H1 (cell line): ENCODE measurements around the gene GRXCR1. TPM values are rescaled to one million over a fixed set of nuclear protein-coding genes. Genes with fewer than 3 reads are reported as not detected.

Source experiments
- CTCF ChIA-PET: fragments of 300-600 bp; sonication (Branson Sonifier 250); formaldehyde crosslinking; loops from one replicate; lab custom pipeline; 2021; ENCODE audit not compliant: partially characterized antibody; lab: Charles Lee
- POLR2A ChIA-PET: fragments of 300-600 bp; sonication (Branson Sonifier 250); formaldehyde crosslinking; loops from one replicate; lab custom pipeline; 2021; ENCODE audit warnings: inconsistent platforms; ENCODE audit not compliant: partially characterized antibody; lab: Charles Lee
- DNase-seq, 2 experiments: peaks; one replicate each; pipeline versions ENCODE4 v3.0.0 to v3.0.0-alpha.2; 2010 to 2022; ENCODE audit warnings: low spot score in 2 of 2, low read depth in 1 of 2, mixed read lengths in 1 of 2
- FAIRE-seq: peaks from 2 replicates; lab custom pipeline; 2011; peaks lifted over from hg19 to GRCh38; lab: Jason Lieb, UNC
- H2AFZ ChIP-seq: 2 replicates; pipeline ENCODE4 v1.8.1; 2012; ENCODE audit warnings: low read length, inconsistent platforms
- H2AK5ac ChIP-seq: 2 replicates; pipeline ENCODE4 v1.6.1; 2013; ENCODE audit warnings: low read depth, low read length
- H2BK120ac ChIP-seq: replicated peaks from 2 replicates; pipeline ENCODE3; 2013; ENCODE audit warnings: low read depth, low read length, inconsistent platforms
- H2BK12ac ChIP-seq: 2 replicates; pipeline ENCODE4 v1.6.1; 2013; ENCODE audit warnings: low read depth, low read length
- H2BK15ac ChIP-seq: 2 replicates; pipeline ENCODE4 v1.6.1; 2013; ENCODE audit warnings: low read length
- H2BK20ac ChIP-seq: 2 replicates; pipeline ENCODE4 v1.6.1; 2013; ENCODE audit warnings: low read length
- H2BK5ac ChIP-seq: 2 replicates; pipeline ENCODE4 v1.6.1; 2013; ENCODE audit warnings: low read depth, low read length
- H3K14ac ChIP-seq: 2 replicates; pipeline ENCODE4 v1.6.1; 2013; ENCODE audit warnings: inconsistent platforms; ENCODE audit not compliant: insufficient read length
- H3K18ac ChIP-seq: 2 replicates; pipeline ENCODE4 v1.6.1; 2013; ENCODE audit warnings: low read length; ENCODE audit errors: extremely low read depth
- H3K23ac ChIP-seq: 2 replicates; pipeline ENCODE4 v1.6.1; 2013; ENCODE audit warnings: inconsistent platforms; ENCODE audit not compliant: insufficient read length
- H3K23me2 ChIP-seq: 2 replicates; pipeline ENCODE4 v1.6.1; 2013; ENCODE audit warnings: low read depth, low read length
- H3K27ac ChIP-seq: 2 replicates; pipeline ENCODE4 v1.6.1; 2011; ENCODE audit warnings: low read depth, low read length, inconsistent platforms
- H3K27me3 ChIP-seq, 4 experiments: replicated peaks in 1 of 4; 1 replicate in 1 of 4; 2 replicates in 3 of 4; pipeline versions ENCODE4 v1.6.1 to v1.8.1; 2011 to 2013; ENCODE audit warnings: low read length in 3 of 4, mild to moderate bottlenecking in 3 of 4, inconsistent platforms in 2 of 4, mixed read lengths in 2 of 4, moderate library complexity in 1 of 4; ENCODE audit not compliant: control insufficient read depth in 3 of 4, insufficient read depth in 3 of 4; ENCODE audit errors: extremely low read depth in 1 of 4
- H3K36me3 ChIP-seq, 4 experiments: 2 replicates each; pipeline versions ENCODE4 v1.6.1 to v1.8.1; 2011 to 2013; ENCODE audit warnings: mild to moderate bottlenecking in 4 of 4, low read length in 3 of 4, moderate library complexity in 2 of 4, control low read depth in 1 of 4, inconsistent platforms in 1 of 4; ENCODE audit not compliant: insufficient read depth in 4 of 4, control insufficient read depth in 2 of 4
- H3K4ac ChIP-seq: replicated peaks from 2 replicates; pipeline ENCODE3; 2013; ENCODE audit warnings: low read length, low read depth, mixed read lengths, inconsistent platforms; ENCODE audit not compliant: insufficient read length
- H3K4me1 ChIP-seq, 4 experiments: replicated peaks in 1 of 4; 1 replicate in 1 of 4; 2 replicates in 3 of 4; pipeline versions ENCODE4 v1.6.1 to v1.8.1; 2011 to 2013; ENCODE audit warnings: low read length in 3 of 4, inconsistent platforms in 2 of 4, mixed read lengths in 1 of 4; ENCODE audit not compliant: insufficient read depth in 4 of 4, control insufficient read depth in 3 of 4
- H3K4me2 ChIP-seq, 2 experiments: 2 replicates each; pipeline versions ENCODE4 v1.6.1 to v1.8.1; 2011 to 2013; ENCODE audit warnings: low read depth in 2 of 2, low read length in 2 of 2, control low read depth in 1 of 2, inconsistent platforms in 1 of 2, mild to moderate bottlenecking in 1 of 2; ENCODE audit not compliant: insufficient read depth in 1 of 2
- H3K4me3 ChIP-seq, 4 experiments: fragments of 200-600, 300-600 bp in 1 of 4; sonication (generic), shearing (Covaris generic), sonication (Bioruptor Twin) in 1 of 4; 2 replicates each; pipeline versions ENCODE4 v1.5.1 to v1.8.1; 2011 to 2016; ENCODE audit warnings: low read length in 4 of 4, low read depth in 3 of 4, control low read depth in 2 of 4, inconsistent platforms in 2 of 4, mild to moderate bottlenecking in 2 of 4, mixed read lengths in 1 of 4, moderate library complexity in 1 of 4; ENCODE audit not compliant: insufficient read depth in 2 of 4; ENCODE audit errors: extremely low read depth in 1 of 4
- H3K56ac ChIP-seq: replicated peaks from 2 replicates; pipeline ENCODE3; 2013; ENCODE audit warnings: low read depth, mild to moderate bottlenecking, mixed read lengths, low read length, inconsistent platforms; ENCODE audit not compliant: insufficient read length
- H3K79me1 ChIP-seq: 2 replicates; pipeline ENCODE4 v1.6.1; 2013; ENCODE audit warnings: low read depth, low read length, control low read depth
- H3K79me2 ChIP-seq, 2 experiments: 2 replicates each; pipeline versions ENCODE4 v1.6.1 to v1.8.1; 2012 to 2013; ENCODE audit warnings: low read length in 2 of 2, mild to moderate bottlenecking in 2 of 2, inconsistent platforms in 1 of 2; ENCODE audit not compliant: insufficient read depth in 2 of 2, control insufficient read depth in 1 of 2
- H3K9ac ChIP-seq, 4 experiments: replicated peaks in 1 of 4; 1 replicate in 1 of 4; 2 replicates in 3 of 4; pipeline versions ENCODE4 v1.6.1 to v1.8.1; 2011 to 2013; ENCODE audit warnings: low read depth in 3 of 4, low read length in 3 of 4, control low read depth in 2 of 4, mild to moderate bottlenecking in 2 of 4, moderate library complexity in 2 of 4, inconsistent platforms in 1 of 4; ENCODE audit errors: extremely low read depth in 1 of 4
- H3K9me3 ChIP-seq, 2 experiments: 2 replicates each; pipeline versions ENCODE4 v1.6.1 to v1.8.1; 2012 to 2013; ENCODE audit warnings: mild to moderate bottlenecking in 2 of 2, moderate library complexity in 2 of 2, control low read depth in 1 of 2, inconsistent platforms in 1 of 2, low read depth in 1 of 2, low read length in 1 of 2, mixed read lengths in 1 of 2; ENCODE audit not compliant: insufficient read depth in 2 of 2
- H4K20me1 ChIP-seq, 2 experiments: replicated peaks in 1 of 2; 2 replicates each; pipeline versions ENCODE3 to v1.8.1; 2011 to 2013; ENCODE audit warnings: inconsistent platforms in 2 of 2, low read length in 2 of 2, mild to moderate bottlenecking in 1 of 2; ENCODE audit not compliant: insufficient read depth in 2 of 2, control insufficient read depth in 1 of 2
- H4K5ac ChIP-seq: 2 replicates; pipeline ENCODE4 v1.6.1; 2013; ENCODE audit warnings: low read length, low read depth, mixed read lengths, inconsistent platforms; ENCODE audit not compliant: insufficient read length
- H4K8ac ChIP-seq: 2 replicates; pipeline ENCODE4 v1.8.0; 2013; ENCODE audit warnings: mild to moderate bottlenecking, moderate library complexity, low read length, inconsistent platforms; ENCODE audit not compliant: insufficient read depth; ENCODE audit errors: extremely low read depth
- H4K91ac ChIP-seq: replicated peaks from 2 replicates; pipeline ENCODE3; 2013; ENCODE audit warnings: low read length, mixed read lengths, inconsistent platforms; ENCODE audit not compliant: insufficient read length
- CREB1 ChIP-seq: IDR thresholded peaks from 2 replicates; pipeline ENCODE4 v1.6.1; 2012; ENCODE audit warnings: inconsistent platforms
- EP300 ChIP-seq, 2 experiments: IDR thresholded peaks; 1 replicate in 1 of 2; 2 replicates in 1 of 2; pipeline ENCODE4 v1.6.1; 2011 to 2012; ENCODE audit warnings: low read depth in 2 of 2, low read length in 2 of 2, mild to moderate bottlenecking in 2 of 2, borderline replicate concordance in 1 of 2, inconsistent platforms in 1 of 2, moderate library complexity in 1 of 2
- EZH2 ChIP-seq: fragments of 200-600 bp; sonication (generic); IDR thresholded peaks from 2 replicates; pipeline ENCODE4 v1.7.1; 2012; ENCODE audit warnings: low read depth, mild to moderate bottlenecking, moderate library complexity, low read length, inconsistent platforms; ENCODE audit not compliant: severe bottlenecking
- MAX ChIP-seq: IDR thresholded peaks from 2 replicates; pipeline ENCODE4 v1.6.1; 2012; ENCODE audit warnings: inconsistent platforms
- POLR2AphosphoS5 ChIP-seq: IDR thresholded peaks from 2 replicates; pipeline ENCODE4 v1.6.1; 2011; ENCODE audit warnings: low read depth, low read length
- RBBP5 ChIP-seq: IDR thresholded peaks from 2 replicates; pipeline ENCODE4 v1.7.1; 2012; ENCODE audit warnings: low read depth, mild to moderate bottlenecking, inconsistent platforms, low read length, moderate library complexity, borderline replicate concordance
- RNF2 ChIP-seq: fragments of 200-900, 300-1000 bp; sonication (generic); IDR thresholded peaks from 2 replicates; pipeline ENCODE4 v1.7.1; 2016; ENCODE audit warnings: borderline replicate concordance, low read depth, mild to moderate bottlenecking, antibody characterized with exemption, low read length; ENCODE audit not compliant: poor library complexity, severe bottlenecking; ENCODE audit errors: missing control alignments
- SIRT6 ChIP-seq: IDR thresholded peaks from one replicate; pipeline ENCODE4 v1.7.1; 2012; ENCODE audit warnings: low read length, inconsistent platforms
- SP1 ChIP-seq: IDR thresholded peaks from 2 replicates; pipeline ENCODE4 v1.6.1; 2011; ENCODE audit warnings: low read depth, low read length
- SRF ChIP-seq: IDR thresholded peaks from 2 replicates; pipeline ENCODE4 v1.6.1; 2011; ENCODE audit warnings: mild to moderate bottlenecking, low read depth, low read length, moderate library complexity
- SUZ12 ChIP-seq: fragments of 200-600 bp; sonication (generic); IDR thresholded peaks from 2 replicates; pipeline ENCODE4 v1.6.1; 2012; ENCODE audit warnings: mild to moderate bottlenecking, inconsistent platforms, low read length, moderate library complexity, mixed read lengths
- TAF1 ChIP-seq: IDR thresholded peaks from 2 replicates; pipeline ENCODE4 v1.6.1; 2011; ENCODE audit warnings: mild to moderate bottlenecking, low read depth, low read length
- WGBS, 2 experiments: shearing (Covaris generic) in 1 of 2; methylation state at CpG; one replicate each; pipeline versions ENCODE4 v1.1.6 to v1.1.7; 2013 to 2015; ENCODE audit warnings: low lambda C conversion rate in 2 of 2, mixed read lengths in 2 of 2, inconsistent platforms in 1 of 2, low coverage in 1 of 2, missing lambda C conversion rate in 1 of 2; ENCODE audit not compliant: insufficient replicate concordance in 2 of 2, insufficient coverage in 1 of 2, insufficient read length in 1 of 2; ENCODE audit errors: extremely low coverage in 1 of 2, missing lambda C conversion rate in 1 of 2; 5-methylcytosine and 5-hydroxymethylcytosine counted together
- polyA plus RNA-seq, 7 experiments: library from polyadenylated mRNA; depleted of rRNA in 3 of 7; stranded (reverse) in 5 of 7; unstranded in 2 of 7; fragments of >200 nt in 5 of 7; fragments of 200-250 nt in 2 of 7; gene quantifications; 1 replicate in 5 of 7; 2 replicates in 1 of 7; 4 replicates in 1 of 7; pipeline versions ENCODE4 v1.2.1 to v1.2.3, GENCODE V29; 2011 to 2013; ENCODE audit warnings: missing spikeins in 2 of 7, mixed read lengths in 2 of 7
- total RNA-seq: library from RNA; stranded (reverse); fragmentation: NEBNext Ultra II Directional; extraction: Animal tissue kit (Norgen Biotek cat#: 25700); gene quantifications from 2 replicates; pipeline ENCODE4 v1.2.1, GENCODE V29; 2021

The GRXCR1 gene
- total and polyA plus RNA-seq, 2 of the 8 experiments (the other 6 are each of a cell fraction or from before 2014, with no cell fraction given): not detected

- Histone ChIP-seq H4K5ac (no peak overlapping the region), H3K9me3 (no peaks in the 10 kb centered on the region), H3K56ac (no peak overlapping the region), H3K4me3 (no peak overlapping the region), H2BK15ac (no peak overlapping the region), H2BK20ac (no peak overlapping the region), H3K27me3 (peaks cover 0 to 2% (median 0%) of the 10 kb centered on the region in 4 experiments; a peak in 1 of 7 replicates), H3K23ac (no peak overlapping the region), H2AFZ (no peak overlapping the region), H3K4me1 (no peaks in the 10 kb centered on the region), H2BK5ac (no peak overlapping the region), H3K23me2 (no peaks in the 10 kb centered on the region), H4K20me1 (no peaks in the 10 kb centered on the region), H3K79me1 (no peaks in the 10 kb centered on the region), H3K18ac (no peak overlapping the region), H4K91ac (no peak overlapping the region), H3K9ac (no peak overlapping the region), H2BK120ac (no peak overlapping the region), H2AK5ac (no peak overlapping the region), H3K27ac (no peak overlapping the region), H2BK12ac (no peak overlapping the region), H4K8ac (no peak overlapping the region), H3K4me2 (no peak overlapping the region), H3K4ac (no peak overlapping the region), H3K79me2 (no peaks in the 10 kb centered on the region), H3K36me3 (no peaks in the 10 kb centered on the region), H3K14ac (no peak overlapping the region)
- CTCF ChIA-PET: no interaction called here
- FAIRE-seq (no peak), DNase-seq (no peak)
- 91% methylated on average over 5 of the region's 5 CpGs; no CpG with 5 or more reads in 1 of the 2 experiments for WGBS, 2 experiments
- POLR2A ChIA-PET: no interaction called here
- TF ChIP-seq EP300 (IDR thresholded peaks at IDR 0.05; ENCODE audit: borderline replicate concordance in 1 of 2, low read depth in 2 of 2, low read length in 2 of 2): no peak
- TF ChIP-seq SRF: no peak
- TF ChIP-seq SIRT6: no peak
- no peak for TF ChIP-seq RNF2
- TF ChIP-seq TAF1: no peak
- TF ChIP-seq RBBP5: no peak
- no peak for TF ChIP-seq EZH2
- no peak for TF ChIP-seq SUZ12
- no peak for TF ChIP-seq SP1
- TF ChIP-seq MAX: no peak
- no peak for TF ChIP-seq POLR2AphosphoS5
- TF ChIP-seq CREB1: no peak
Measured at GRCh38 chr4:42904986-42905385, 12.5 kb downstream of the GRXCR1 start.
